IMR-90 (cell line): ENCODE measurements around the gene AKT3. TPM values are rescaled to one million over a fixed set of nuclear protein-coding genes. Genes with fewer than 3 reads are reported as not detected.

Experiments used
- ATAC-seq: fragments of 200-7000 bp; cut with Tn5 transposase; 2 replicates; pipeline ENCODE4 v1.9.1; 2020; ENCODE audit warnings: low read depth, mild to moderate bottlenecking, moderate library complexity
- BruUV-seq: library from RNA; stranded (reverse); fragments of 400-500 nt; replicated peaks from 2 replicates; lab custom pipeline; 2021; lab: Mats Ljungman, UMichigan
- CTCF ChIA-PET: fragments of 300-600 bp; formaldehyde crosslinking; extraction: SDS; loops from one replicate; lab custom pipeline; 2021; ENCODE audit warnings: antibody characterized with exemption; lab: Yijun Ruan, JAX
- POLR2A ChIA-PET: fragments of 300-600 bp; sonication (Branson Sonifier 250); formaldehyde crosslinking; loops from one replicate; lab custom pipeline; 2022; ENCODE audit warnings: antibody characterized with exemption; ENCODE audit not compliant: unreplicated experiment; lab: Charles Lee
- DNase-seq: peaks from one replicate; pipeline ENCODE4 v3.0.0; 2013
- H2AFZ ChIP-seq: replicated peaks from 2 replicates; pipeline ENCODE3; 2013; ENCODE audit warnings: low read length, mild to moderate bottlenecking; ENCODE audit not compliant: poor library complexity
- H2AK5ac ChIP-seq: 2 replicates; pipeline ENCODE4 v1.6.1; 2013; ENCODE audit warnings: low read depth, low read length, inconsistent platforms
- H2AK9ac ChIP-seq: replicated peaks from 2 replicates; pipeline ENCODE3; 2013; ENCODE audit warnings: mild to moderate bottlenecking, low read depth, low read length, moderate library complexity; ENCODE audit not compliant: poor library complexity
- H2BK120ac ChIP-seq: 2 replicates; pipeline ENCODE4 v1.6.1; 2013; ENCODE audit warnings: low read depth, low read length, inconsistent platforms
- H2BK15ac ChIP-seq: 3 replicates; pipeline ENCODE4 v1.6.1; 2013; ENCODE audit warnings: low read depth, low read length, inconsistent platforms
- H2BK20ac ChIP-seq: 2 replicates; pipeline ENCODE4 v1.6.1; 2013; ENCODE audit warnings: low read depth, mild to moderate bottlenecking, inconsistent platforms, low read length, moderate library complexity
- H2BK5ac ChIP-seq: 2 replicates; pipeline ENCODE4 v1.6.1; 2013; ENCODE audit warnings: mild to moderate bottlenecking, low read depth, low read length, inconsistent platforms; ENCODE audit not compliant: poor library complexity, severe bottlenecking
- H3K14ac ChIP-seq: replicated peaks from 2 replicates; pipeline ENCODE4 v1.6.1; 2013; ENCODE audit warnings: low read depth, low read length, inconsistent platforms
- H3K18ac ChIP-seq: 2 replicates; pipeline ENCODE4 v1.6.1; 2013; ENCODE audit warnings: low read depth, low read length, control low read depth
- H3K23ac ChIP-seq: 2 replicates; pipeline ENCODE4 v1.6.1; 2013; ENCODE audit warnings: low read depth, low read length, inconsistent platforms
- H3K27ac ChIP-seq: 2 replicates; pipeline ENCODE4 v1.5.1; 2013; ENCODE audit warnings: mild to moderate bottlenecking, control low read depth, low read length; ENCODE audit not compliant: insufficient read depth
- H3K27me3 ChIP-seq: 2 replicates; pipeline ENCODE4 v1.6.1; 2013; ENCODE audit warnings: low read length; ENCODE audit not compliant: control insufficient read depth, insufficient read depth
- H3K36me3 ChIP-seq: 2 replicates; pipeline ENCODE4 v1.6.1; 2013; ENCODE audit warnings: low read length, mixed read lengths; ENCODE audit not compliant: control insufficient read depth, insufficient read depth
- H3K4ac ChIP-seq: 2 replicates; pipeline ENCODE4 v1.6.1; 2013; ENCODE audit warnings: low read depth, low read length, inconsistent platforms
- H3K4me1 ChIP-seq: 2 replicates; pipeline ENCODE4 v1.6.1; 2013; ENCODE audit warnings: low read length, mixed read lengths; ENCODE audit not compliant: control insufficient read depth, insufficient read depth
- H3K4me2 ChIP-seq: 2 replicates; pipeline ENCODE4 v1.6.1; 2013; ENCODE audit warnings: low read depth, mild to moderate bottlenecking, control low read depth, low read length, moderate library complexity
- H3K4me3 ChIP-seq: 2 replicates; pipeline ENCODE4 v1.5.1; 2013; ENCODE audit warnings: low read depth, mild to moderate bottlenecking, control low read depth, low read length, moderate library complexity; ENCODE audit not compliant: insufficient read depth
- H3K56ac ChIP-seq: 2 replicates; pipeline ENCODE4 v1.6.1; 2013; ENCODE audit warnings: low read length, inconsistent platforms; ENCODE audit not compliant: insufficient read depth; ENCODE audit errors: extremely low read depth
- H3K79me1 ChIP-seq, 2 experiments: 2 replicates each; pipeline ENCODE4 v1.6.1; 2013; ENCODE audit warnings: low read length in 2 of 2, inconsistent platforms in 1 of 2, low read depth in 1 of 2
- H3K9ac ChIP-seq: 2 replicates; pipeline ENCODE4 v1.6.1; 2013; ENCODE audit warnings: low read depth, low read length, control low read depth
- H3K9me1 ChIP-seq: 2 replicates; pipeline ENCODE4 v1.6.1; 2013; ENCODE audit warnings: low read length, inconsistent platforms; ENCODE audit not compliant: insufficient read depth
- H3K9me3 ChIP-seq: 2 replicates; pipeline ENCODE4 v1.6.1; 2013; ENCODE audit warnings: low read length; ENCODE audit not compliant: control insufficient read depth, insufficient read depth
- H4K20me1 ChIP-seq: 2 replicates; pipeline ENCODE4 v1.6.1; 2013; ENCODE audit warnings: low read length, inconsistent platforms; ENCODE audit not compliant: insufficient read depth
- H4K5ac ChIP-seq: 2 replicates; pipeline ENCODE4 v1.6.1; 2013; ENCODE audit warnings: mild to moderate bottlenecking, low read depth, low read length, control low read depth
- H4K8ac ChIP-seq, 2 experiments: 2 replicates each; pipeline ENCODE4 v1.6.1; 2013; ENCODE audit warnings: low read depth in 2 of 2, low read length in 2 of 2, control low read depth in 1 of 2, inconsistent platforms in 1 of 2
- H4K91ac ChIP-seq: 2 replicates; pipeline ENCODE4 v1.6.1; 2013; ENCODE audit warnings: low read depth, low read length, inconsistent platforms; ENCODE audit not compliant: insufficient read depth
- BHLHE40 ChIP-seq: fragments of 150-350 bp; IDR thresholded peaks from 2 replicates; pipeline ENCODE4 v1.6.1; 2016; ENCODE audit warnings: mild to moderate bottlenecking, low read depth, low read length
- MXI1 ChIP-seq: IDR thresholded peaks from 2 replicates; pipeline ENCODE4 v1.6.1; 2012; ENCODE audit warnings: low read depth, mild to moderate bottlenecking, low read length, moderate library complexity, borderline replicate concordance
- SMC3 ChIP-seq: fragments of 150-350 bp; IDR thresholded peaks from 2 replicates; pipeline ENCODE4 v1.6.1; 2016; ENCODE audit warnings: low read depth, mild to moderate bottlenecking, antibody characterized with exemption, low read length, moderate library complexity
- WGBS, 2 experiments: methylation state at CpG; one replicate each; pipeline versions ENCODE4 v1.1.5 to v1.1.7; 2013; ENCODE audit warnings: missing lambda C conversion rate in 2 of 2; ENCODE audit not compliant: insufficient read length in 1 of 2; ENCODE audit errors: extremely low coverage in 2 of 2; 5-methylcytosine and 5-hydroxymethylcytosine counted together
- dilution Hi-C: fragments of 300-500 bp; cut with HindIII; formaldehyde crosslinking; loops from one replicate; pipeline ENCODE4 v1.14.3; 2018; ENCODE audit warnings: low sequenced_read_pairs; ENCODE audit not compliant: unreplicated experiment
- in situ Hi-C: fragments of 300-500 bp; cut with MboI; formaldehyde crosslinking; loops from 3 replicates; pipeline ENCODE4 v1.14.3; 2019; ENCODE audit warnings: low sequenced_read_pairs, inconsistent platforms, mixed read lengths
- intact Hi-C: fragments of 100-400 bp; cut with micrococcal nuclease; formaldehyde crosslinking; loops from 2 replicates; pipeline ENCODE4 v1.10.0; 2022
- polyA plus RNA-seq, 3 experiments: library from polyadenylated mRNA; depleted of rRNA; stranded (reverse); fragments of >200 nt; gene quantifications; 2 replicates each; pipeline ENCODE4 v1.2.3, GENCODE V29; 2012; ENCODE audit warnings: low replicate concordance in 1 of 3
- total RNA-seq: library from RNA; depleted of rRNA; stranded (reverse); fragments of >200 nt; gene quantifications from 2 replicates; pipeline ENCODE4 v1.2.3, GENCODE V29; 2012
- TF ChIP-seq, protein P1 (sequence below): conservative IDR thresholded peaks from 2 replicates; pipeline ENCODE4 v1.5.1; 2012; ENCODE audit warnings: mild to moderate bottlenecking, low read depth, low read length, improper control_type of control experiment

Gene AKT3
- total and polyA plus RNA-seq, 2 of the 4 experiments (the other 2 are of a cell fraction) = 15.2 to 19.4 TPM

DNA sequence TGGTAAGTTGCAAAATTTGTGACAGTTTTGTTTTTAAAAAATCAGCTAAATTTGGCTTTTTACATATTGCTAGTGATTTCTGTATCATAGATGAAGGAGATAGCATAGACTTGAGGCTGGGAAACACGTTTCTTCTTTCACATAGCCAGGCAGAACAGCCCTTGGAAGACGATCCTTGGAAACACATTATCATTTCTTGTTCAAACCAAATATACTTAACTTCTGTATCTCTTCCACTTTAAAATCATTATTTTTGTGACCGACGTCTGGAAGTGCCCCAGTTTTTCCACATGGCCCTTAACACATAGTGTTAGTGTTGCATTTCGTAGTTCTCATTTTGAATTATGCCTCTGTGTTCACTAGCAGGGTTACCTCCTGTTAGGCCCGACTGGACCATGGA is 400.7 kb downstream of the AKT3 start:
- no TSS peak for BruUV-seq
- no peaks in the 10 kb centered on the region for H3K9me3 ChIP-seq
- no peak overlapping the region for H3K4ac ChIP-seq
- H3K14ac ChIP-seq = no peak overlapping the region
- no peaks in the 10 kb centered on the region for H3K4me1 ChIP-seq
- no peaks in the 10 kb centered on the region for H3K27me3 ChIP-seq
- no peak overlapping the region for H2AFZ ChIP-seq
- no peak overlapping the region for H3K27ac ChIP-seq
- no peak for TF ChIP-seq MXI1
- no peak for TF ChIP-seq BHLHE40
- TF ChIP-seq SMC3 = no peak
- TF ChIP-seq, protein P1, sequence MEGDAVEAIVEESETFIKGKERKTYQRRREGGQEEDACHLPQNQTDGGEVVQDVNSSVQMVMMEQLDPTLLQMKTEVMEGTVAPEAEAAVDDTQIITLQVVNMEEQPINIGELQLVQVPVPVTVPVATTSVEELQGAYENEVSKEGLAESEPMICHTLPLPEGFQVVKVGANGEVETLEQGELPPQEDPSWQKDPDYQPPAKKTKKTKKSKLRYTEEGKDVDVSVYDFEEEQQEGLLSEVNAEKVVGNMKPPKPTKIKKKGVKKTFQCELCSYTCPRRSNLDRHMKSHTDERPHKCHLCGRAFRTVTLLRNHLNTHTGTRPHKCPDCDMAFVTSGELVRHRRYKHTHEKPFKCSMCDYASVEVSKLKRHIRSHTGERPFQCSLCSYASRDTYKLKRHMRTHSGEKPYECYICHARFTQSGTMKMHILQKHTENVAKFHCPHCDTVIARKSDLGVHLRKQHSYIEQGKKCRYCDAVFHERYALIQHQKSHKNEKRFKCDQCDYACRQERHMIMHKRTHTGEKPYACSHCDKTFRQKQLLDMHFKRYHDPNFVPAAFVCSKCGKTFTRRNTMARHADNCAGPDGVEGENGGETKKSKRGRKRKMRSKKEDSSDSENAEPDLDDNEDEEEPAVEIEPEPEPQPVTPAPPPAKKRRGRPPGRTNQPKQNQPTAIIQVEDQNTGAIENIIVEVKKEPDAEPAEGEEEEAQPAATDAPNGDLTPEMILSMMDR = no peak
- H4K91ac ChIP-seq = no peak overlapping the region
- POLR2A ChIA-PET = no interaction called here
- CTCF ChIA-PET = no interaction called here
- H3K9ac ChIP-seq = no peak overlapping the region
- dilution Hi-C loops (no loop called here), intact Hi-C loops (no loop called here), in situ Hi-C loops (no loop called here)
- 100% methylated on average over 1 of the region's 6 CpGs; no CpG with 5 or more reads in 1 of the 2 experiments for WGBS, 2 experiments
- H2BK120ac ChIP-seq = no peak overlapping the region
- H3K4me2 ChIP-seq = no peak overlapping the region
- no peak overlapping the region for H3K4me3 ChIP-seq
- ATAC-seq (no peak), DNase-seq (no peak)
- no peak overlapping the region for H2AK5ac ChIP-seq
- H4K5ac ChIP-seq = no peak overlapping the region
- no peak overlapping the region for H2BK20ac ChIP-seq
- H2BK5ac ChIP-seq = no peak overlapping the region
- H3K79me1 ChIP-seq = peaks cover 0 to 4% of the 10 kb centered on the region in 2 experiments; a peak in 1 of 4 replicates
- H2AK9ac ChIP-seq = no peak overlapping the region
- H3K36me3 ChIP-seq = peaks cover 4% of the 10 kb centered on the region
- no peak overlapping the region for H2BK15ac ChIP-seq
- no peak overlapping the region for H3K18ac ChIP-seq
- H4K20me1 ChIP-seq = no peaks in the 10 kb centered on the region
- no peaks in the 10 kb centered on the region for H3K9me1 ChIP-seq
- no peak overlapping the region for H4K8ac ChIP-seq
- no peak overlapping the region for H3K56ac ChIP-seq
- H3K23ac ChIP-seq = no peak overlapping the region
